ENCODE results near the gene PLB1. TPM values are rescaled to one million over a fixed set of nuclear protein-coding genes. Genes with fewer than 3 reads are reported as not detected.
A peak's percentile ranks its signal among the peaks of the same experiment; 100 is the strongest.
"Not testable (repeated sequence)": the region's sequence is repeated elsewhere in the genome, so short reads cannot be mapped to it uniquely, and the experiment has no call there.

PLB1 gene
- polyA plus RNA-seq, 3 donors, result 1.4 to 1.5 (median 1.5) TPM

GRCh38 chr2:28550345-28550744, 54.5 kb downstream of the PLB1 start:
- not testable (repeated sequence) for DNase-seq (ENCODE audit: extremely low read depth in 1 of 11, low read depth in 9 of 11, low spot score in 4 of 11)

GRCh38 chr2:28552045-28552823, 56.4 kb downstream of the PLB1 start:
- DNase-seq (ENCODE audit: extremely low read depth in 1 of 11, low read depth in 9 of 11, low spot score in 4 of 11), result no peak

- DNase-seq (ENCODE audit: extremely low read depth in 1 of 11, low read depth in 9 of 11, low spot score in 4 of 11), result no peak
Observed at GRCh38 chr2:28556303-28556702, 60.4 kb downstream of the PLB1 start.

GRCh38 chr2:28557389-28558131, 61.7 kb downstream of the PLB1 start:
- DNase-seq (ENCODE audit: extremely low read depth in 1 of 11, low read depth in 9 of 11, low spot score in 4 of 11), result no peak

- no peak for DNase-seq (ENCODE audit: extremely low read depth in 1 of 11, low read depth in 9 of 11, low spot score in 4 of 11)
Observed at GRCh38 chr2:28558158-28558820, 62.4 kb downstream of the PLB1 start.

- no peak for DNase-seq (ENCODE audit: extremely low read depth in 1 of 11, low read depth in 9 of 11, low spot score in 4 of 11)
Observed at GRCh38 chr2:28558918-28559317, 63.1 kb downstream of the PLB1 start.

GRCh38 chr2:28563869-28564268, 68.0 kb downstream of the PLB1 start:
- no peak for DNase-seq (ENCODE audit: extremely low read depth in 1 of 11, low read depth in 9 of 11, low spot score in 4 of 11)

- DNase-seq (ENCODE audit: extremely low read depth in 1 of 11, low read depth in 9 of 11, low spot score in 4 of 11), result no peak
Observed at GRCh38 chr2:28564346-28564745, 68.5 kb downstream of the PLB1 start.

GRCh38 chr2:28565033-28565432, 69.2 kb downstream of the PLB1 start:
- no peak for DNase-seq (ENCODE audit: extremely low read depth in 1 of 11, low read depth in 9 of 11, low spot score in 4 of 11)

GRCh38 chr2:28565720-28566295, 69.9 kb downstream of the PLB1 start:
- no peak for DNase-seq (ENCODE audit: extremely low read depth in 1 of 11, low read depth in 9 of 11, low spot score in 4 of 11)

GRCh38 chr2:28566521-28567041, 70.7 kb downstream of the PLB1 start:
- DNase-seq (ENCODE audit: extremely low read depth in 1 of 11, low read depth in 9 of 11, low spot score in 4 of 11), result peak; percentile 56 to 85 (median 74)

GRCh38 chr2:28567061-28567471, 71.2 kb downstream of the PLB1 start:
- DNase-seq (ENCODE audit: extremely low read depth in 1 of 11, low read depth in 9 of 11, low spot score in 4 of 11), result no peak

GRCh38 chr2:28568036-28568435, 72.2 kb downstream of the PLB1 start:
- DNase-seq (ENCODE audit: extremely low read depth in 1 of 11, low read depth in 9 of 11, low spot score in 4 of 11), result no peak

GRCh38 chr2:28568533-28568932, 72.7 kb downstream of the PLB1 start:
- DNase-seq (ENCODE audit: extremely low read depth in 1 of 11, low read depth in 9 of 11, low spot score in 4 of 11), result no peak

GRCh38 chr2:28570431-28570830, 74.6 kb downstream of the PLB1 start:
- no peak for DNase-seq (ENCODE audit: extremely low read depth in 1 of 11, low read depth in 9 of 11, low spot score in 4 of 11)

- DNase-seq (ENCODE audit: extremely low read depth in 1 of 11, low read depth in 9 of 11, low spot score in 4 of 11), result no peak
Observed at GRCh38 chr2:28576714-28577113, 80.9 kb downstream of the PLB1 start.

GRCh38 chr2:28577791-28578680, 82.2 kb downstream of the PLB1 start:
- DNase-seq (ENCODE audit: extremely low read depth in 1 of 11, low read depth in 9 of 11, low spot score in 4 of 11), result no peak

GRCh38 chr2:28578774-28579173, 82.9 kb downstream of the PLB1 start:
- DNase-seq (ENCODE audit: extremely low read depth in 1 of 11, low read depth in 9 of 11, low spot score in 4 of 11), result no peak
